GM12891 (cell line): ENCODE data around the gene SPATA1.

ENCODE experiments used
- DNase-seq: peaks from one replicate; pipeline ENCODE4 v3.0.0; 2011; ENCODE audit warnings: low spot score; ENCODE audit not compliant: insufficient read length
- FAIRE-seq: peaks from 2 replicates; lab custom pipeline; 2011; peaks lifted over from hg19 to GRCh38; lab: Jason Lieb, UNC
- PAX5 ChIP-seq: IDR thresholded peaks from 2 replicates; pipeline ENCODE4 v1.6.1; 2011; ENCODE audit warnings: low read length, moderate library complexity, mild to moderate bottlenecking; ENCODE audit not compliant: insufficient read depth, severe bottlenecking
- POLR2A ChIP-seq: IDR thresholded peaks from 2 replicates; pipeline ENCODE4 v1.6.1; 2011; ENCODE audit warnings: low read depth, low read length, control low read depth
- POLR2AphosphoS5 ChIP-seq: IDR thresholded peaks from 2 replicates; pipeline ENCODE4 v1.6.1; 2011; ENCODE audit warnings: low read depth, low read length, control low read depth
- POU2F2 ChIP-seq: IDR thresholded peaks from 2 replicates; pipeline ENCODE4 v1.6.1; 2011; ENCODE audit warnings: low read depth, mild to moderate bottlenecking, control low read depth, low read length, moderate library complexity
- SPI1 ChIP-seq: IDR thresholded peaks from 2 replicates; pipeline ENCODE4 v1.6.1; 2011; ENCODE audit warnings: low read depth, low read length, control low read depth
- TAF1 ChIP-seq: IDR thresholded peaks from 2 replicates; pipeline ENCODE4 v1.6.1; 2011; ENCODE audit warnings: low read depth, low read length, control low read depth

Gene SPATA1

GRCh38 chr1:84550826-84551225, 44.6 kb downstream of the SPATA1 start:
- FAIRE-seq (no peak), DNase-seq (no peak)
- TF ChIP-seq POLR2AphosphoS5, result no peak
- no peak for TF ChIP-seq TAF1
- no peak for TF ChIP-seq SPI1
- TF ChIP-seq POU2F2, result no peak
- no peak for TF ChIP-seq POLR2A
- no peak for TF ChIP-seq PAX5

- TF ChIP-seq PAX5 (no peak), POLR2AphosphoS5 (no peak), SPI1 (no peak), POLR2A (no peak), POU2F2 (no peak), TAF1 (no peak)
- FAIRE-seq (peak; percentile 47), DNase-seq (no peak)
Measured at GRCh38 chr1:84569216-84569615, 63.0 kb downstream of the SPATA1 start.

- no peak for TF ChIP-seq TAF1
- no peak for TF ChIP-seq SPI1
- TF ChIP-seq POLR2A, result no peak
- no peak for TF ChIP-seq PAX5
- TF ChIP-seq POLR2AphosphoS5, result no peak
- TF ChIP-seq POU2F2, result no peak
- DNase-seq, result no peak
- FAIRE-seq, result no peak
Measured at GRCh38 chr1:84570436-84571149, 64.4 kb downstream of the SPATA1 start.

- no peak for FAIRE-seq
- no peak for DNase-seq
- TF ChIP-seq SPI1, result no peak
- TF ChIP-seq POLR2AphosphoS5, result no peak
- no peak for TF ChIP-seq PAX5
- no peak for TF ChIP-seq POLR2A
- TF ChIP-seq TAF1, result no peak
- no peak for TF ChIP-seq POU2F2
Measured at GRCh38 chr1:84571150-84571535, 65.0 kb downstream of the SPATA1 start.

GRCh38 chr1:84573481-84573966, 67.3 kb downstream of the SPATA1 start:
- no peak for DNase-seq
- FAIRE-seq, result no peak
- no peak for TF ChIP-seq POLR2A
- no peak for TF ChIP-seq SPI1
- no peak for TF ChIP-seq POU2F2
- TF ChIP-seq POLR2AphosphoS5, result no peak
- no peak for TF ChIP-seq TAF1
- TF ChIP-seq PAX5, result no peak

- peak; percentile 89 for DNase-seq
- FAIRE-seq, result peak; percentile 94
- TF ChIP-seq PAX5, result no peak
- no peak for TF ChIP-seq POU2F2
- TF ChIP-seq POLR2A, result peak; percentile 84
- peak; percentile 88; the same call in 1 of the 2 replicates for TF ChIP-seq POLR2AphosphoS5
- TF ChIP-seq TAF1, result peak; percentile 61
- TF ChIP-seq SPI1, result peak; percentile 83
Measured at GRCh38 chr1:84573967-84574842, 68.0 kb downstream of the SPATA1 start, which contains the start of gene CTBS. CTBS (minus strand) TSS chr1:84574440; CDS start chr1:84574415, 25 bp downstream.

- TF ChIP-seq SPI1, result no peak
- TF ChIP-seq TAF1, result no peak
- TF ChIP-seq PAX5, result no peak
- TF ChIP-seq POLR2AphosphoS5, result no peak
- TF ChIP-seq POLR2A, result no peak
- no peak for TF ChIP-seq POU2F2
- FAIRE-seq (no peak), DNase-seq (no peak)
Measured at GRCh38 chr1:84574936-84575335, 68.8 kb downstream of the SPATA1 start.

GRCh38 chr1:84581648-84582047, 75.5 kb downstream of the SPATA1 start:
- no peak for FAIRE-seq
- no peak for DNase-seq

More at GRCh38 chr1:84581648-84582047, 75.5 kb downstream of the SPATA1 start:
- no peak for TF ChIP-seq POLR2A
